Mucosa of gallbladder (tissue), 1 donor: ENCODE results near the gene CRIP1. TPM values are rescaled to one million over a fixed set of nuclear protein-coding genes. Genes with fewer than 3 reads are reported as not detected.
A peak's percentile ranks its signal among the peaks of the same experiment; 100 is the strongest.

ENCODE experiments used
- DNase-seq: peaks from one replicate; pipeline ENCODE4 v3.0.0-alpha.2; 2020; ENCODE audit warnings: low spot score
- total RNA-seq: library from RNA; stranded (reverse); gene quantifications from one replicate; pipeline ENCODE4 v1.2.1, GENCODE V29; 2021
- donor health status: DM: no; HTN: no; CAD: no.

CRIP1 gene
- total RNA-seq, 1 donor from 2014 or later = 35.7 TPM

DNA sequence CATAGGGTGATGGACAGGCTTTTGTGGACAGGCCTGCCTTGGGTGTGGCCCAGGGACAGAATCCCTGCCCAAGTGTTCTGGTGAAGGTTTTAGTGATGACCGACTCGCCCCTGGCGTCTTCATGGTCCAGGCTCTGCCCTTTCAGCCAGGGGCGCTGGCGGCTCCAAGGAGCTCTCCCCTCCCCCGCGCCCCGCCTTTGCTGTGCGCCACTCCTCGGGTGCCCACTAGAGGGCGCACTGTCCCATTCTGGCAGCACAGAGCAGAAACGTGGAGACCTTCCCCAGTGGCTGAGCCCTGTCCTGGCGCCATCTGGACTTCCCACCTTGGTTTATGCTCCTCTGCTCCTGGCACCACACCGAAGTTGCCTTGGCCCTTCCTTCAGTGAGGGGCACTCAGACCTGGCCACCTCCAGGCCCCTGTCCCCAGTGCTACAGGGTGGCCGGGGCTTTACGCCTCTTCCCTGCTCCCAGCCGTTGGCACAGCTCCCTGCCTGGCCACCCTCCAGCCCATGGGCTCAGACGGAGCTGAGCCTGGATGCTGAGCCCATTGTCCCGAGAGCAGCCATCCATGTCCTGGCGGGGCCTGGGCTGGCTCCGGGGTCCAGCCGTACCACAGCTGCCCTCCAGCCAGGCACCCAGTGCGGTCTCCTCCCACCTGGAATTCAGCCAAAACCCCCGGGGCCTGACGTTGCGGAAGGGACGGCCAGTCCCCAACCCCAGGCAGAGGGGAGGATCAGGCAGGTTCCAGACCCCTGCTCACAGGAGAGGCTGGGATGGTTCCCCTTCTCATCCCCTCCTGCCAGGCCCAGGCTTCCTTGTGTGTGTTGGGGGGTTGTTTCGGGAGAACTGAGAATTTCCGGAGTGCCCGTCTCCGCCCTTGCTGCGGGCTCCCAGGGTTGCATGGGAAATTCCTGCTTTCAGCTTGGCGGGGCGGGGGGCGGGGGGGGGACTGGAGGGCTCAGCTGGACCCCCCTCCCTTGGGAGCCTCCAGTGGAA is 5.6 kb upstream of the CRIP1 start:
- DNase-seq = peak; percentile 90

DNA sequence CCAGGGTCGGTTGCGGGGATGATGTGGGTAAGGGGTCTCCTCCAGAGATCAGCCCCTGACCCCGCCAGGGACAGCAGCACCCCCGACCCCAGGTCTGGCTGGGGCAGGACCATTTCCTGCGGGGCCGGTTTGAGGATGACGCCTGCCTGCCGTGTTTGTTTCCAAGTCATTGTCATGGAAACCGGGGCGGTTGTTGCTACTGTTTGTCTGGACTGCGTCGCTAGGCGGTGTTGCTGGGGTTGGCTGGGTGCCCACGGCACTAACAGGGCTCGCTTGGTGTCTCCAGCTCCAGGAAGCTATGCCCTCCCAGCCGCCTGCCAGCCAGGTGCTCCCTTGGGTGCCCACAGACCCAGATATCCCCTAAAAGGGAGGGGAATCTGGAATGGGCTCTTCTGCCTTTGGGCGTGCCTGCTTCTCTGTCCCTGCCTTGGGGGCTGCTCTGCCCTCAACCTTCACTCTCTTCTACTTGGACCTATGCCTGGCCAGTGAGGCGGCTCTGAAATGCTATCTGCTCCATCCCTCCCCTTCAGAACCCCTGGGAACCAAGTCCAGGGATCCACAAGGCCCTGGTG is 4.7 kb upstream of the CRIP1 start:
- peak; percentile 95 for DNase-seq

DNA sequence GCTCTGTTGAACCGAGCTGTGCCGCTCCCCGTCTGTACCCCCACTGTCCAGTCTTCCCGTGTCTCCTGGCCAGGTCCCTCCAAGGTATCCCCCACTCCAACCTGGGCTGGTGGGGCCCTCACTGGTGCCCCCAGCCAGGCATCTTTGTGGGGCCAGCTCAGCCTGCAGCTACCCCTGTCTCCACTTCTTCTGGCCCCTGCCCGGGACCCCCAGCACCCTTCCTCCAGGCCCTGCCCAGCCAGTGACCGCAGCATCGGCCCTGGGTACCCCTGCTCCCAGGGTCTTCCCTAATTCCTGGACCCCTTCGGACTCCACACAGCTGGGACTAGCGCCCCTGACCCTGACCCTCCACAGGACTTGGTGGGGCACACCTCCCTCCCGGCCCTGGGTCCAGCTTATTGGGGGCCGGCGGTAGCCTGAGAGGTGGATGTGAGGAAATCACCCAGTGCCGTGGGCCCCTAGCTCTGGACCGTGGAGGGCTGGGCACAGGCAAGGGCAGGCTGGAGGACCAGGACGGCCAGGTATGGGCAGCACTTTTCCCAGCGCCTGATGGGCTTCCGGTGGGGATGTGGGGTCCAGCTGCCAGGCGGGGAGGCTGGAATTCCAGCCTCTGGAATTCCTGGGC is 4.1 kb upstream of the CRIP1 start:
- DNase-seq = no peak

DNA sequence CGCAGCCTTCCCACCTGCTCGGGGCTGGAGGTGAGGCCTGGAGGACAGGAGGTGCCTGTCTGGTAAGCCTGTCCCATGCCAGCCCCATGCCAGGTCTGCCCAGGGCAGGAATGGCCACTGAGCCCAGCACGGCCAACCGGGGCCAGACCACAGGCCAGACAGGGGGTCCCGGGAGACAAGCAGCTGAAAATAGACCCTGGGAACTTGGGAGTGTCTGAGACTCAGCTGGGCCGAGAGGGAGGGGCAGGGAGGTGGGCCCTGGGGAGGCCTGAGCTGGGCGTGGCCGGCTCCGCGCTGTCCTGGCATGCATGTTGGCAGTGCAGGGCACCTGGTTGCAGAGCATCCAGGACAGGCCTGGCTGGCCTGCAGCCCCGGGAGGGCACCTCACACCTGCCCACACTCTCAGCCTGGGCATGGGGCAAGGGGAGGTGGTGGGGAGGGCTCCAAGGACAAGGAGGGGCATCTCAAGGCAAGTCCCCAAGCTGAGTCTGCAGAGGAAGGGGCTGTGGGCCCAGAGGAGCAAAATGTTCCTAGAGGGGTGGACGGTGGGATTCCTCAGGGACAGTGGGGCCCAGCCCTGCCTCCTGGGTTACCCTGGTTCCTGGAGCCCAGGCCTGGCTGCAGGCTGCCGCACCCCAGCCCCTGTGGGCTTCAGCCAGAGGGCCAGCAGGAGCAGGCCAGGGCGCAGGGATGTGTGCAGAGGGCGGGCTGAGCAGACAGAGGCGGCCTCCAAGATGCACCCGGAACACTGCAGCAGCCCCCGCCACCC is 3.2 kb upstream of the CRIP1 start:
- no peak for DNase-seq

DNA sequence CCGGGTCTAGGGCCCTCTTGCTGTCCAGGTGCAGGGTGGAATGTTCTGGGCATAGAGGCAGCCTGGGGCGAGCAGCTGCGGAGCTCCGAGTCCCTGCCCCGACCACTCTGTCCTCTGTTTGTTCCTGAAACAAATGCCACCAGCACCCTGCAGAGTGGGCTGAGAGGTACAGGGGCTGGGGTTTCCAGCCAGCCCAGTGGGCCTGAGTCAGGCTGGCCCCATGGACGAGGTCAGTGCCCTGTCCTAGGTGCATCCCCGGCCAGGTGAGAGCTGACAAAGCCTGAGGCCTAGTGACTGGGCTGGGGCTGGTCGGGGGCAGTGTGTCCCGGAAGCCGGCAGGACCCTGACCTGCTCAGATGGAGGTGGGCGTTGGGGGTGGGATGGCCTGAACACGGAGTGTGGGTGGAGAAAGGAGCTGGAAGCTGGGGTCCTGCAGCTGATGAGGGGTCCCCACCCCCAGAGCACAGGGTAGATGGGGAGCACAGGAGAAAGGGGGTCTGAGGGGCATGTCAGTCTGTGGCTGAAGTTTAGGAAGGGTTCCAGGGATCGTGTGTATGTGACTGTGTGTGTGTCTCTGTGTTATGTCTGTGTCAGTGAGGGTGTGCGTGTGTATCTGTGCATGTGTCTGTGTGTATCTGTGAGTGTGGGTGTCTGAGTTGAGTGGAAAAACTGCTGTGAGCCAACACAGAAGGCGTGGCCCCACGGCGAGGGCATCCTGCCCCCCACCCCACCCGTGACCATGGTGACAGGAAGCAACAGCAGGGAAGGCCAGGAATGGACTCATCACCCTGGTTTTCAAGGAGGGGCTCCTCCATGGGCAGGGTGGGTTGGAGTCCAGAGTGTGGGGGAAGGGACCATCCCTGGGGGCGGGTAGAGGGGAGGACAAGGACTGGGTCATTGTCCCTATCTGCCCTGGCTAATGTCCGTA is 2.4 kb upstream of the CRIP1 start:
- DNase-seq = no peak

DNA sequence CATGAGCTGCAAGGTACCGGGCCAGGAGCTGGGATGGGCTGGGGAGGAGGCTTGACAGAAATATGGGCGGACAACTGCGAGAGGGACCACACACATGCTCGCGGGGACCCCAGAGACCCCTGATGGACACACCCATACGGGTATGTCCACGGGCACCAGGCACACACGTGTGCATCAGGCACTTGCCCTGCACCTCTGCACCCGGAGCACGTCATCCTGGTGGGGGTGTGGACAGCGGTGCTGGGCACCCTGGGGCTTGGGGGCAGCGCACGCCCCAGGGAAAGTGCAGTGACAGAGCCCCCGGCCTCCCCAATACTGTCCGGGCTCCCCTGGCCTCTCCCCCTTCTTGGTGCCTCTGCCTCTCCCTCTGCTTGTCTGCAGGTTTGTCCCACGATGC is 1.7 kb upstream of the CRIP1 start:
- no peak for DNase-seq

DNA sequence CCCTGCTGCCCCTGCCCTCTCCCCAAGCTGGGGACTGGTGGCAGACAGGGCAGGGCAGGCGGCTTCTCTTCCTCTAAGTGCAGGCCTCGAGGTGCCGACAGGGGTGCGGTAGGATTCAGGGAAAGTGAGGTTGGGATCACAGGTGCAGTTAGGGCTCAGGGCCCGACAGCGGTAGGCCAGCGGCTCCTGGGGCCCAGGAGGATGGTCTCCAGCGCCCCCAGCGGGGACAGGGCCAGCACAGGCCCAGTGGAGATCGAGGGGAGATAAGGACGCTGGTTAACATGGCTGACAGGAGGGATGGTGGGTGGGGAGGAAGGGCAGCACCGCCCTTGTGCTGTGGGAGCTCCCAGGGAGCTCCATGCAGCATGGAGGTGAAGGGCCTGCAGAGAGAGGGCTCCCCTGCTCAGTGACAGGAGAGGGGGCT is 935 bp upstream of the CRIP1 start:
- no peak for DNase-seq

DNA sequence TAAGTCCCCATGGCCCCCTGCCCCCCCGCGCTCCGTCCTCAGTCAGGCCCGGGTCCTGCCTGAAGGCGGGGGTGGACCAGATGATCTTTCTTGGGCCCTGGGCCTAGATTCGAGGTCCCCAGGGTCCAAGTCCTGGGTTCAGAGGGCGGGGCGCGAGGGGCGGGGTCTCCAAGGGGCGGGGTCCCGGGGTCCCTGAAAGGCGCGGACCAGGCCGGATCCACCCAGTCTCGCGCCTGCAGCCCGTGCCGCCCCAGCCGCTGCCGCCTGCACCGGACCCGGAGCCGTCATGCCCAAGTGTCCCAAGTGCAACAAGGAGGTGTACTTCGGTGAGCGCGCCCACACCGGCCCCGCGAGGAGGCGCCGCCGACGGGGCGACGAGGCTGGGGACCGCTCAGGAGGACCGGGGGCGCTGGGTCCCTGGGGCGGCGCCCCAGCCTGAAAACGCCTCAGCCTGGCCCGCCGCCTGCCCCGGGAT is 325 bp downstream of the CRIP1 start:
- DNase-seq = no peak

DNA sequence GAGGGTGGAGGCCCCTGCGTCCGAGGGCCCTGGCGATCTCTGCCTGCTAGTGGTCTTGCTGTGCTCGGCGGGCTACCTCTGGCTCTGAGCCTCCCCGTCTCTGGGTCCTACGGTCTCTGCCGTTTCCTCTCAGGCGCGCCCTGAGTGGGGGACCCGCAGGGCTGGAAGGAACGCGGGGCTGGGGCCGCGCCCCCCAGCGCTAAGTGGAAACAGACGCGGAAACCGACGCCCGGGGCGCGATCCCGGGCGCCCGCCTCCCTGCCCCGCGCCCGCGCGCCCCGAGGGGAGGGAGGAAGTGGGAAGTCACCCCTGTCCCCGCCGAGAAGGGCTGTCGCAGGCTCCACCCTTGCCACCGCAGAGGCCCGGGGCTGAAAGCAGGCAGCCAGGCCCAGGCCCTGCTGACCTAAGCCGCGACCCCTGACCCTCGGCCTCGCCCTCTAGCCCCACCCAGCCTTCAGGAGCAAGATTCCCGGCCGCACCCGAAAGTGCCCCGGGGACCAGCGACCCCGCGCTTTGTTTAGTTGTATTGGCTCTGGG is 831 bp downstream of the CRIP1 start:
- no peak for DNase-seq

DNA sequence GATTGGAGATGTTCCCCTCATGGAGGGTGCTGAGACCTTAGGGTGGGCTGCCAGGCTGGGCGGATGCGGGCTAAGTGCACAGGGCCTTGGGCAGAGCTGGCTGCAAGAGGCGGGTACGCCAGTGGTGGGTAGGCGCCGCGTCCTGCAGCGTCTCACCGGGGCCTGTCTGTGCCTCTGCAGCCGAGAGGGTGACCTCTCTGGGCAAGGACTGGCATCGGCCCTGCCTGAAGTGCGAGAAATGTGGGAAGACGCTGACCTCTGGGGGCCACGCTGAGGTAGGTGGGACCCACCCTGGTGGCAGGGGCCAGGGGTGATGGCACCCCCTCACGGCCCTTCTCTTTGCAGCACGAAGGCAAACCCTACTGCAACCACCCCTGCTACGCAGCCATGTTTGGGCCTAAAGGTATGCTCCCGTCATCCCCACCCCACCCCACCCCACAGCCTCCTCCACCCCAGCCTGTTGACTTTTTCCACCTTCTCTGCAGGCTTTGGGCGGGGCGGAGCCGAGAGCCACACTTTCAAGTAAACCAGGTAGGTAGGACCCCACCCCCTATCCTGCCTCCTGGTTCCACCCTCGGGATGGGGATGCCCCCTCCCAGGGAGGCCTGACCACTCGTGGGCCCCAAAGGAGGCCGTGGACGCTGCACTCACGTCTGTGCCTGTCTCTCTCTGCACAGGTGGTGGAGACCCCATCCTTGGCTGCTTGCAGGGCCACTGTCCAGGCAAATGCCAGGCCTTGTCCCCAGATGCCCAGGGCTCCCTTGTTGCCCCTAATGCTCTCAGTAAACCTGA is 1.5 kb downstream of the CRIP1 start:
- no peak for DNase-seq

DNA sequence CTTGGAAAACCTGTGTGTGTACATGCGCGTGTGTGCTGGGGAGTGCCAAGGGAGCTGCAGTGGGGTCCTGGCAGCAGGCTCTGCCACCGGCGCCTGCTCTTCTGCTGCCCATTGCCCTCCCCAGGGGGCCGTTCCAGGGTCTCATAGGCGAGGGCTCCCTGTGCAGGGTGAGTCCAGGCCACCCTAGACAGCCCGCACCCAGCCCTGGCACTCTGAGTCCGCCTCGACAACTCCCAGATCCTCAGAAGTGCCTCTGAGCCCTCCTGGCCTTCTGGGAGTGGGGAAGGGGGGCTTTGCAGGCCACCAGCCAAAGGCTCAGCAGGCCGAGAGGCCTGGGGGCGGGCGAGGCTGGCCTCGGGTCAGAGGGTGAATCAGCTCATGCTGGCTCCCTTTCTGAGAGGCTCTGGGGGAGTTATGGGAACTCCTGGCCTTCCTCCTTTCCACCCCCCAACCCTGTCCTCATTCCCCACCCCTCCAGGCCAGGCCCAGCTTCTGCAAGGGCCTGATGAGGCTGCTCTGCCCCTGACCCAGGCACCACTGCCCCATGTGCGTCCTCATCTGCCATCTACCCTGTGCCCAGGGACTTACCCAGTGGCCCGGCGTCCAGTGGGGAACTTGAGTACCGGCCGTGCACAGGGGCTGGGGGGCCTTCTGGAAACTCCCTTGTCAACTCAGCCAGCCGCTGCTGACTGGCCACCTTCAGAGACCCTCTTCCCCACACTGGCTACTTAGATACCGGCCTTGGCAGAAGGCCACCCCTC is 2.3 kb downstream of the CRIP1 start:
- no peak for DNase-seq

DNA sequence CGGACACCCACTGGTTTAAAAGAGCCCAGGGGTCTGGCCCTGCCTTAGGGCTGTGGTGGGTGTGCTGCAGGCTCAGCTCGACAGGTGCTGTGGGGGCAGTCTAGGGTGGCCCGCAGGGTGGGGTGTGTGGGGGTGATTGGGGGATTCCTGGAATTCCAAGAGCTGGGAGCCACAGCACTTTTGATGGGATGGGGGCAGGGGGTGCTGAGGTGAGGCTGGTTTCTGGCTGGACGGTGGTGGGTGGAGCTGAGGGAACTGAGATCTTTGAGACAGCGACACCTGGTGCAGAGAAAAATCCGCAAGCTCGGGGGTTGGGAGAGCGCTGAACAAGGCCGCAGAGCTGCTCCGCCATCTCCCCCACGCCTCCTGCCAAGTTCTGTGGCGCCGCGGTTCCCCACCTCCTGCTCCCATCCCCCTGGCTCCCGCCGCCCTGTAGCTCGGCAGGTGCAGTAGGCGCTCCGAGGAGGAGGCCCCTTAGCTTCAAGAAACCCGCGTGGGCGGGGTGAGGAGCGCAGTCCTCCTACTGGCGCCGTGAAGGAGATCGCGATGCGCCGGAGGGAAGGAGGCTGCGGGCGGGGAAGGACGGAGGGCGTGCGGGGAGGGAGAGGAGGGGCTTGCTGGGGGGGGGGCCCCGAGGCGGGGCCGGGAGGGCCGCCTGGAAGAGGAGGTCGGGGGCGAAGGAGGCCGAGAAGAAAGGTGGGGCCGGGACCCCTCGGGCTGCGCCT is 3.0 kb downstream of the CRIP1 start:
- peak; percentile 90 for DNase-seq

DNA sequence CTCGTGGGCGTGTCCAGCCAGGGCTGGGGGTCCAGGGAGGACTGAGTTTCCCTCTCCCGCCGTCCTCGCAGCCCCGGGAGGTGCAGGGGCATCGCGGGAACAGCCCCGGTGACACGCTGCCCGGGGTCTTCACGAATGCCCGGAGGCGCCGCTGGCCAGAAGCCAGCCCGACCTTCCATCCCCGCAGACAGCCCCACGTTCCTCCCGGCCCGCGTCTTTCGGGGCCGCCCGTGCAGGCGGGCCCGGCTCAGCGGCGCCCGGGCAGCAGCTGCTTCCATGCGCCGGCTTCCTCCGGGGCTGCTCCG is 3.5 kb downstream of the CRIP1 start:
- DNase-seq = no peak

DNA sequence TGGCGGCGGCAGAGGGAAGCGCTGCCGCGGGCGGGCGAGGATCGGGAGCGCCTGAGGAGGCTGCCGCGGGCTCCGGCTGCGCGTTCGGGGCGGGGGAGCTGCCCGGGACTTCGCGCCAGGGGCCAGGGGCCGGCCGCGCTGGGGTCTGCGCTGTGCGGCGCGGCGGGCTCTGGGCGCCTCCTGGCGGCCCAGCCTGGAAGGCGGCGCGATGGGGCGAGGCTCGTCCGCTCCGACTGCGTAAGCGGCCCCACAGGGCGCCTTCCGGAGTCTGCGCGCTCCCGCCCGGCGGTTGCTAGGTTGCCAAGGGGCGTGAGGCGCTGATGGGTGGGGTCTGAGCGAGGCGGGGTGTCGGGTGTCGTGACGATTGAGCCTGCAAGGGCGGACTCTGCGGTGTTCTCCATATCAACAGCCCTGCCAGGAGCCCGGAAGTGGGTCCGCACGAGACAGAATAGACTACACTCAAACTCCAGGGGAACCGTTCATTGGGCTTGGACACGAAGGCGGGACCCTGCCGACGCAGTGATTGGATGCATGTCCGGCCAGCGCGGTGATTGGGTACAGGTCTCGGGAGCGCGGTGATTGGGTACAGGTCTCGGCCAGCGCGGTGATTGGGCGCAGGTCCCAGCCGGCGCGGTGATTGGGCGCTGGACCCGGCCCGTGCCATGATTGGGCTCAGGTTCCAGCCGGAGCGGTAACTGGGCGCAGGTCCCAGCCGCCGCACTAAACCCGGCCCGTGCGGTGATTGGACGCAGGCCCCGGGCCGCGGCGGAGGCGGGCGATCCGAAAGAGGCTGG is 4.1 kb downstream of the CRIP1 start, which contains the start of gene TEDC1:
Gene TEDC1, plus strand, starts transcription at position 675 of the 794 bp plus-strand sequence. CDS start 130 bp downstream, outside the sequence.
- DNase-seq = peak; percentile 100

DNA sequence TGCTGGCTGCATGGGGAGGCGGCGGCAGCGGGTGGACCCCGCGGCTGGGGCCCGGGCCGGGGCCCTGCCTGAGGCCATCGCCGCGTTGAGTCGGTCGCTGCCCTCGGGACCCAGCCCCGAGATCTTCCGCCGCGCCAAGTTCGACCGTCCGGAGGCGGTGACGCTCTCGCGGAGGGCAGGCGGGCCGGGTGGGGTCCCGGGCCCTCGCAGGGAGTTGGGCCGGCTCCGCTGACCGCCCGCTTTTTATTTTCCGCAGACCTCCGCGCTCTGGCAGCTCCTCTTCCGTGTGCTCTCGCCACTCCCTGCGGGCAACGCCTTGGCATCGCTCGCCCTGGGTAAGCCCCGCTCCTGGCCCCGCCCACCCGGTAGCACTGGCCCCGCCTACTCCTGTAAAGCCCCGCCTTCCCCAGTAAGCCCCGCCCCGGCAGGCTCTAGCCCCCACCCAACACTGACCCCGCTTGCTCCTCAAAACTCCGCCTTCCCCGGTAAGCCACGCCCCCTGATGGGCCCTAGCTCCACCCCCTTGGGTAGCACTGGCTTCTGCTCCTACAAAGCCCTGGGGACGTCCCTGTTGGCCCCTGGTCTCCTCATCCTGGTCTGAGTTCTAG is 4.8 kb downstream of the CRIP1 start:
- DNase-seq = no peak

DNA sequence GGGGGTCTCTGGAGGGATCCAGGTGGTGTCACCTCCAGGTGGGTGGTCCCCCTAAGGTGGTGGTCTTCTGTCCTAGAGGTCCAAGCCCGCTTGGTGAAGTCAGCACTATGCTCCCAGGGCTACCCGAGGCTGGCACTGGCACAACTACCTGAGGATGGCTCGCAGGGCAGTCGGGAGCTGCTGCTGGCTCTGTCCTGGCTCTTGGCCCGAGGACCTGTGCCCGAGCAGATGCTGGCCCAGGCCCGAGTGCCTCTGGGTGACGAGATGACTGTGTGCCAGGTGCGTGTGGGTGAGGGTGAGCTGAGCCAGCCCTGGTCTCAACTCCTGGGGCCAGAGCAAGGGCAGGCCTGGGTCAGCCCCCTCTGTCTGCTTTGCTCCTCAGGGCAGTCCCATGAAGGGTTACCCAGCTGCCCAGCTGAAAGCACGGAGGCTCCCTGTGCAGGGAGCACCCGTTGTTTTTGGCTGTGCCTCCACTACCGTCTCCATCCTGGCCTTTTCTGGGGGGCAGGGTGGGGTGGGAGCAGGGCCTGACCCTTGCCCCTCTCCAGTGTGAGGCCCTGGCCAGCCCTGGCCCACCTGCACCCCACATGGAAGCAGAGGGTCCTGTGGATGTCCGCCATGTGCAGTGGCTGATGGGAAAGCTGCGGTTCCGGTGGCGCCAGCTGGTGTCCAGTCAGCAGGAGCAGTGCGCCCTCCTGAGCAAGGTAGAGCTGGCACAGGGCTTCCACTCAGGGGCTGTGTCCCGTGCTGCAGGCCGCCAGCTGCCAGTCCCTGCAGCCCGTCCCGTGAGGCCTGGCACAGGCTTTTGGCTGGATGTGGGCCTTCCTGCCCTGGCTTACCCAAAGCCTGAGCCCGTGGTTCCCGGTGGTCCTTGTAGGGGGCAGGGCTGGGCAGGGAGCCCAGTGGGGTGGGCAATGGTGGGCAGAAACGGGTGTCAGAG is 5.6 kb downstream of the CRIP1 start:
- no peak for DNase-seq
